Astrocyte of the cerebellum (primary cell): ENCODE measurements around the gene FYN.
A peak's percentile ranks its signal among the peaks of the same experiment; 100 is the strongest.

Source experiments
- DNase-seq: peaks from one replicate; pipeline ENCODE4 v3.0.0-alpha.2; 2011; ENCODE audit warnings: low read depth
- H3K4me3 ChIP-seq: 2 replicates; pipeline ENCODE4 v1.5.1; 2011; ENCODE audit warnings: mild to moderate bottlenecking, low read depth, low read length, moderate library complexity
- CTCF ChIP-seq: IDR thresholded peaks from 2 replicates; pipeline ENCODE4 v1.5.1; 2012; ENCODE audit warnings: low read length, low read depth, moderate library complexity, mild to moderate bottlenecking; ENCODE audit errors: missing control alignments
- in situ Hi-C: cut with HindIII; loops from 2 replicates; pipeline ENCODE4 v1.10.0; 2017; ENCODE audit warnings: low sequenced_read_pairs

FYN gene

GRCh38 chr6:111724505-111724904 is 148.7 kb downstream of the FYN start:
- no peak for DNase-seq
- in situ Hi-C loops = loop anchor here (5.0 kb wide), 1 partner anchor 268 kb away; no protein-coding TSS in a partner anchor
- no peak for TF ChIP-seq CTCF
- H3K4me3 ChIP-seq = no peak overlapping the region

- no peak for TF ChIP-seq CTCF
- DNase-seq = no peak
- in situ Hi-C loops = loop anchor here (5.0 kb wide), 1 partner anchor 268 kb away; no protein-coding TSS in a partner anchor
- H3K4me3 ChIP-seq = no peak overlapping the region
These were observed 149.2 kb downstream of the FYN start for GRCh38 chr6:111724039-111724438.

GRCh38 chr6:111723412-111723970 is 149.8 kb downstream of the FYN start:
- TF ChIP-seq CTCF = no peak
- H3K4me3 ChIP-seq = no peak overlapping the region
- in situ Hi-C loops = loop anchor here (5.0 kb wide), 1 partner anchor 269 kb away; no protein-coding TSS in a partner anchor
- DNase-seq = no peak

GRCh38 chr6:111722179-111722731 is 151.0 kb downstream of the FYN start:
- no peak for DNase-seq
- H3K4me3 ChIP-seq = no peak overlapping the region
- in situ Hi-C loops = loop anchor here (5.0 kb wide), 1 partner anchor 270 kb away; no protein-coding TSS in a partner anchor
- no peak for TF ChIP-seq CTCF

- in situ Hi-C loops = loop anchor here (5.0 kb wide), 1 partner anchor 271 kb away; no protein-coding TSS in a partner anchor
- DNase-seq = no peak
- no peak overlapping the region for H3K4me3 ChIP-seq
- TF ChIP-seq CTCF = peak; percentile 62
These were observed 151.5 kb downstream of the FYN start for GRCh38 chr6:111721753-111722154.

GRCh38 chr6:111720931-111721496 is 152.2 kb downstream of the FYN start:
- H3K4me3 ChIP-seq = no peak overlapping the region
- DNase-seq = no peak
- in situ Hi-C loops = loop anchor here (5.0 kb wide), 1 partner anchor 271 kb away; no protein-coding TSS in a partner anchor
- TF ChIP-seq CTCF = no peak
